ENCODE measurements around the gene SIGLEC11.
"Not testable (repeated sequence)": the region's sequence is repeated elsewhere in the genome, so short reads cannot be mapped to it uniquely, and the experiment has no call there.

The SIGLEC11 gene

DNA sequence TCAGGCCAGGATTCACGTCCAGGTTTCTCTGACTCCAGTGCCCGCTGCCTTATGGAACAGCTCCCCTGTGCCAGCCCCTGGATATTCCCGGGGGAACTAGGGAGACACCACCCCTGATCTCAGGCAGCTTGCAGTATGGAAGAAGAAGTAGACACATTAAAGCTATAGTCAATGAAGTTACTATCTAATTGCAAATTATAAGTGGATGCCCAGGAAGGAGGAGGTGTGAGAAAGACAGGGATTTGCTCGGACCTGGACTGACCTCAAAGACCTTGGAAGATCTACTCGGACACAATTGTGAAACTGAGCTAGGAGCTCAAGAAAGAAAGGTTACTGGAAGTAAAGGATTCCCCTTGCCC, 10.4 kb downstream of the SIGLEC11 start:
- CTCF ChIA-PET = interaction anchor here (3.5 kb wide), 1 partner anchor 12 kb away, joined by 32 read pairs; no protein-coding TSS in a partner anchor
- no peak overlapping the region for H3K4me3 ChIP-seq (ENCODE audit: low read depth, low read length)
- no peak for TF ChIP-seq CTCF (IDR thresholded peaks at IDR 0.05; ENCODE audit: insufficient read depth, low read length, missing control alignments)
- POLR2A ChIA-PET = no interaction called here
- no peak for DNase-seq (ENCODE audit: low read depth, low spot score)

GRCh38 chr19:49949742-49950589, 11.0 kb downstream of the SIGLEC11 start:
- no peak for DNase-seq (ENCODE audit: low read depth, low spot score)
- POLR2A ChIA-PET = no interaction called here
- TF ChIP-seq CTCF (IDR thresholded peaks at IDR 0.05; ENCODE audit: insufficient read depth, low read length, missing control alignments) = no peak
- H3K4me3 ChIP-seq (ENCODE audit: low read depth, low read length) = no peak overlapping the region
- CTCF ChIA-PET = interaction anchor here (3.5 kb wide), 1 partner anchor 12 kb away, joined by 32 read pairs; no protein-coding TSS in a partner anchor

DNA sequence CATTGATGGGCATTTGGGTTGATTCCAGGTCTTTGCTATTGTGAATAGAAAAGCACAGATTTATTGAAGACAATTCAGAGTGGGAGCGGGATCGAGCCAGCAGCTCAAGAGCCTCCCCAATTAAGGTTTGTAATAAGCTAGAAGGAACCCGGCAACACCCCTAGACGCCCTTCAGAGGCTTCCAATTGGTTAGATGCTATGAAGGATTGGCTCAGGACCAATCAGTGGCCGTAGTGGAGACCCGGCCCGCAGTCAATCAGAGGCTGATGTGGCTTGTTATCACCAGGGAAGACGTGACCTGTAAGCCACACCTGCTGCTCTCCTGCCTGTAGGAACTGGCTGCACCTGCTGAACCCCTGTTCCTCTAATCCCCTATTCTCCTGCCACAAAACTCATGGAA, 14.6 kb downstream of the SIGLEC11 start:
- no peak for TF ChIP-seq CTCF (IDR thresholded peaks at IDR 0.05; ENCODE audit: insufficient read depth, low read length, missing control alignments)
- ChIA-PET CTCF (interaction anchor here (1.2 kb wide), 1 partner anchor 189 kb away, joined by 3 read pairs; no protein-coding TSS in a partner anchor), POLR2A (no interaction called here)
- DNase-seq (ENCODE audit: low read depth, low spot score) = no peak
- H3K4me3 ChIP-seq (ENCODE audit: low read depth, low read length) = no peak overlapping the region

DNA sequence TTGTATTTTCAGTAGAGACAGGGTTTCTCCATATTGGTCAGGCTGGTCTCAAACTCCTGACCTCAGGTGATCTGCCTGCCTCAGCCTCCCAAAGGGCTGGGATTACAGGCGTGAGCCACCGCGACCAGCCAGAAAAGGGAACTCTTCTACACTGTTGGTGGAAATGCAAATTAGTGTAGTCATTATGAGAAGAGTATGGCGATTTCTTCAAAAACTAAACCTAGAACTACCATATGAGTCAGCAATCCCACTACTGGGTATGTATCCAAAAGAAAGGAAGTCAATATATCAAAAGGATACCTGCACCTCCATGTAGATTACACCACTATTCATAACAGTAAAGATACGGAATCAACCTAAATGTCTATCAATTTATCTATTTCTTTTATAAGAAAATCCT, 16.4 kb downstream of the SIGLEC11 start:
- POLR2A ChIA-PET = not testable (repeated sequence)

GRCh38 chr19:49940482-49940791, 20.5 kb downstream of the SIGLEC11 start:
- CTCF ChIA-PET = interaction anchor here (0.8 to 2.0 kb wide), 2 partner anchors 14 to 196 kb away, joined by 3 to 6 read pairs; no protein-coding TSS in a partner anchor
- POLR2A ChIA-PET = no interaction called here
- no peak for DNase-seq (ENCODE audit: low read depth, low spot score)
- no peak for TF ChIP-seq CTCF (IDR thresholded peaks at IDR 0.05; ENCODE audit: insufficient read depth, low read length, missing control alignments)
- no peak overlapping the region for H3K4me3 ChIP-seq (ENCODE audit: low read depth, low read length)

More for the DNA sequence above, 16.4 kb downstream of the SIGLEC11 start:
- CTCF ChIA-PET = interaction anchor here (1.1 kb wide), 1 partner anchor 7 kb away, joined by 4 read pairs; no protein-coding TSS in a partner anchor
- not testable (repeated sequence) for H3K4me3 ChIP-seq (ENCODE audit: low read depth, low read length); DNase-seq (ENCODE audit: low read depth, low spot score)

DNA sequence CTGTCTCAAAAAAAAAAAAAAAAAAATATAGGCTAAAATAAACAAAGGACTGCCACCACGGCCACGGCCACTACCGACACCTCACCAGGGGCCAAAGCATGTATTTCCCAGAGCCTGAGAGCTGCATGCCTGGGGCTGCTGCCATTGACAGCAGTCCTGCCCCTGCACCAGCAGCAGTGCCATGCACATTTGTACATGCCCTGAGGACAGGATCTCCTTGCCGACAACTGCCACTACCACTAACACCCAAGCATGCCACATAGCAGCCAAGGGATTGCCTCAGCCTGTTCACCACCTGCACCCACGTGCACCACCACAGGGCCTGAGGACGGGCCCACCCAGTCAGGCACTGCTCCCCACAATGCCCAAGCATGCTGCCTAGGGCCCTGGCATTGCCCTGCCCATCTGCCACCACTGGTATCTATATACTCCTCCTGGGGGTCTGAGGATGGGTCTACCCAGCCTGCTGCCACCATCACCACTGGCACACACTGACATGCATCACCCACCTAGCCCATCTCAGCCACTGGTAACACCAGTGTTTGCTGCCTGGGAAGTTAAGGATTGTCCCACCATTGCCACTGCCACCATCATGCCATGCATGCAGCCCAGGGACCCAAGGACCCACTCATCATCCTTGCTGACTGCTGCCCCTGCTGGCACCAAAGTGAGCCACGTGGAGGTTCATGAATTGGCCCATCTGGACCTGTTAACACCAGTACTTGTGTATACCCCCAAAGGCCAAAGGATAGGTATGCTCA, 21.1 kb downstream of the SIGLEC11 start:
- no peak for TF ChIP-seq CTCF (IDR thresholded peaks at IDR 0.05; ENCODE audit: insufficient read depth, low read length, missing control alignments)
- DNase-seq (ENCODE audit: low read depth, low spot score) = no peak
- CTCF ChIA-PET = interaction anchor here (1.1 to 6.5 kb wide), 5 partner anchors 14 to 196 kb away, joined by 3 to 72 read pairs (median 22); no protein-coding TSS in a partner anchor
- POLR2A ChIA-PET = no interaction called here
- H3K4me3 ChIP-seq (ENCODE audit: low read depth, low read length) = no peak overlapping the region
